Activated CD8-positive, alpha-beta memory T cell treated with anti-CD3 and anti-CD28 coated beads, Interleukin-2, amount 50 U/mL, for 24 hours (primary cell): ENCODE results near the gene AHR.
"Not testable (repeated sequence)": the region's sequence is repeated elsewhere in the genome, so short reads cannot be mapped to it uniquely, and the experiment has no call there.

ENCODE experiments used
- DNase-seq: peaks from one replicate; pipeline ENCODE4 v3.0.0-alpha.2; 2020; ENCODE audit errors: extremely low read depth

The AHR gene

DNA sequence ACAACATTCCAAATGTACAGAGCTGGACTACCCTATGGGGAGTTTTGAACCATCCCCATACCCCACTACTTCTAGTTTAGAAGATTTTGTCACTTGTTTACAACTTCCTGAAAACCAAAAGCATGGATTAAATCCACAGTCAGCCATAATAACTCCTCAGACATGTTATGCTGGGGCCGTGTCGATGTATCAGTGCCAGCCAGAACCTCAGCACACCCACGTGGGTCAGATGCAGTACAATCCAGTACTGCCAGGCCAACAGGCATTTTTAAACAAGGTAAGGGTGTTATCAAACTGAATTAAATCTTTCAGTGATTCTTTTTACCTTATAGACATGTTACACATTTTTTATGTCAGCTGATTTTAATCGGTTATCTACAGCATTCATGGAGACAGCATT is 41.5 kb downstream of the AHR start:
- no peak for DNase-seq

DNA sequence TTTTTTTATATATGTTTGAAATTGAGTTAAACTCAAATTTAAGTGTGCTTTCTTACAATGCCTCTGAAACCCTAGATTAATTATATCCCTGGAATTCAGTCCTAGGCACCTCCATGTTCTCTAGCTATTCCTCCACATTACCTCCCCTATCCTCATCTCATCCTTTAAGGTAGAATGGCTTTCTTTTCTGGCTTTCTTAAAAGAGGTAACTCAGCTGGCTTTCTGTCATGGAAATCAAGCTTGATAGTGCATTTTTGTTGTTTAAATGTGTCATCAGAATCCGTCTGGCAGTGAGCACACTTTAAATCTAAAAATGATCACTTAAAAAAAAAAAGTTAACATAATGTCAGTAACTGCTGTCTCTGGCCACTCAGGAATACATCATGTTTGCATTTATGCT is 42.2 kb downstream of the AHR start:
- no peak for DNase-seq

DNA sequence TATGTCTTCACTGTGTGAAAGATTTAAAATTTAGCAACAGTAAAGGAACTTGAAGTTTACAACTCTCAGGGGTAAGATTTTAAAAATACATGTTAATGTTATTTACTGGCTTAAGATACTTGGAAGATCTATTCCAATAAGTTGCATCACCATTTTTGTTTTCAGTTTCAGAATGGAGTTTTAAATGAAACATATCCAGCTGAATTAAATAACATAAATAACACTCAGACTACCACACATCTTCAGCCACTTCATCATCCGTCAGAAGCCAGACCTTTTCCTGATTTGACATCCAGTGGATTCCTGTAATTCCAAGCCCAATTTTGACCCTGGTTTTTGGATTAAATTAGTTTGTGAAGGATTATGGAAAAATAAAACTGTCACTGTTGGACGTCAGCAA is 44.3 kb downstream of the AHR start:
- DNase-seq, result no peak

DNA sequence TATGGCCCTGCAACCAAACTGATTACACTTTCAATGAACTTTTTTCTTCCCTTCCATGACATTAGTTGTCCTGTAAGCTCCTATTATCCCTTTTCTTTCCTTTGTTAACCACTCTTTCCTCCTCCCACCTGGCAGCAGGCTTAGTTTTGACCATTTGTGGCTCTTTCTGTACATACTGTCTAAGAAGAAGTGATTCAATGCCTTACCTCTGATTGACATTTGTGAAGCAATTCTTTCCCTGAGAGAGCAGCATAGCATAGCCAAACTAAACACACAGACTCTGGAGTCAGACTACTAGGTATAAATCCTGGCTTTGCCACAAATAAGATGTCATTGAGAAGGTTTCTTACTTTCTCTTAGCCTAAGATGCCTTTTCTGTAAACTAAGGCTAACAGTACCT is 48.9 kb downstream of the AHR start:
- no peak for DNase-seq

DNA sequence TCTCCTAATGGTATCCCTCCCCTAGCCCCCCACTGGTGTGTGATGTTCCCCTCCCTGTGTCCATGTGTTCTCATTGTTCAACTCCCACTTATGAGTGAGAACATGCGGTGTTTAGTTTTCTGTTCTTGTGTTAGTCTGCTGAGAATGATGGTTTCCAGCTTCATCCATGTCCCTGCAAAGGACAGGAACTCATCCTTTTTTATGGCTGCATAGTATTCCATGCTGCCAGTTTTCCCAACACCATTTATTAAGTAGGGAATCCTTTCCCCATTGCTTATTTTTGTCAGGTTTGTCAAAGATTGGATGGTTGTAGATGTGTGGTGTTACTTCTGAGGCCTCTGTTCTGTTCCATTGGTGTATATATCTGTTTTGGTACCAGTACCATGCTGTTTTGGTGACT is 50.5 kb downstream of the AHR start:
- not testable (repeated sequence) for DNase-seq

DNA sequence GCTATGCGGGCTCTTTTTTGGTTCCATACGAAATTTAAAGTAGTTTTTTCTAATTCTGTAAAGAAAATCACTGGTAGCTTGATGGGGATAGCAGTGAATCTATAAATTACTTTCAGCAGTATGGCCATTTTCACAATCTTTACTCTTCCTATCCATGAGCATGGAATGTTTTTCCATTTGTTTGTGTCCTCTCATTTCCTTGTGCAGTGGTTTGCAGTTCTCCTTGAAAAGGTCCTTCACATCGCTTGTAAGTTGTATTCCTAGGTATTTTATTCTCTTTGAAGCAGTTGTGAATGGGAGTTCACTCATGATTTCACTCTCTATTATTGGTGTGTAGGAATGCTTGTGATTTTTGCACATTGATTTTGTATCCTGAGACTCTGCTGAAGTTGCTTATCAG is 51.9 kb downstream of the AHR start:
- DNase-seq, result not testable (repeated sequence)

DNA sequence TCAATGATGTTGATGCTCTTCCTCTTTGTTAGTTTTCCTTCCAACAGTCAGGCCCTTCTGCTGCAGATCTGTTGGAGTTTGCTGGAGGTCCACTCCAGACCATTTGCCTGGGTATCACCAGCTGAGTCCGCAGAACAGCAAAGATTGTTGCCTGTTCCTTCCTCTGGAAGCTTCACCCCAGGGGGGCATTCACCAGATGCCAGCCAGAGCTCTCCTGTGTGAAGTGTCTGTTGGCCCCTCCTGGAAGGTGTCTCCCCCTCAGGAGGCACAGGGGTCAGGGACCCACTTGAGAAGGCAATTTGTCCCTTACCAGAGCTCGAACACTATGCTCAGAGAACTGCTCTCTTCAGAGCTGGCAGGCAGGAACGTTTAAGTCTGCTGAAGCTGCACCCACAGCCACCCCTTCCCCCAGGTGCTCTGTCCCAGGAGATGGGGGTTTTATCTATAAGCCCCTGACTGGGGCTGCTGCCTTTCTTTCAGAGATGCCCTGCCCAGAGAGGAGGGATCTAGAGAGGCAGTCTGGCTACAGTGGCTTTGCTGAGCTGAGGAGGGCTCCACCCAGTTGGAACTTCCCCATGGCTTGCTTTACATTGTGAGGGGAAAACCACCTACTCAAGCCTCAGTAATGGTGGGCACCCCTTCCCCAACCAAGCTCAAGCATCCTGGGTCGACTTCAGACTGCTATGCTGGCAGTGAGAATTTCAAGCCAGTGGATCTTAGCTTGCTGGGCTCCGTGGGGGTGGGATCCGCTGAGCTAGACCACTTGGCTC is 55.4 kb downstream of the AHR start:
- not testable (repeated sequence) for DNase-seq

DNA sequence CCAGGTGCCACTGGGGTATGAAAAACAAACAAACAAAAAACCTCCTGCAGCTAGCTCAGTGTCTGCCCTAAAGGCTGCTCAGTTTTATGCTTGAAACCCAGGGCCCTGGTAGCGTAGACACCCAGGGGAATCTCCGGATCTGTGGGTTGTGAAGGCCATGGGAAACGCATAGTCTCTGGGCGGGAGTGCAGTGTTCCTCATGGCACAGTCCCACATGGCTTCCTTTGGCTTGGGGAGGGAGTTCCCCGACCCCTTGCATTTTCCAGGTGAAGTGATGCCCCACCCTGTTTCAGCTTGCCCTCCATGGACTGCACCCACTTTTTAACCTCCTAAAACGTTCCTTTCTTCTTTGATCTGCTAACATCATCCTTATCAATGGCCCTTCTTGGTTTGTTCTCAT is 56.0 kb downstream of the AHR start:
- DNase-seq, result no peak

DNA sequence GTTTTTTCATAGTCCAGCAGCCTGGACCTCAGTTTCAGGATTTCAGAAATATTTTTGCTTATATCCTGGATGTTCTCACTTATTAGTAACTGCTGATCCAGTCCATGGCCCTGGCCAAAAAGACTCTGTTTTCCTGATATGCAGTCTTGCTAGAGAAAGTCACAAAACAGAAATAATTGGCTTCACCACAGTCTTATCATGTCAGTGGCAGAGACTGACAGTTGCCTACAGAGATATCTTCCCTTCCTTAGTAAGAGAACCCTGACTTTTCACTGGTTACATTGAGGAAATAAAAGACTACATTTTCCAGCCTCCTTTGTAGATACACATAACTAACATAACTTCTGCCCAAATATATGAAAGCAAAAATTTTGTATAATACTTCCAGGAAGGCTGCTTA is 56.6 kb downstream of the AHR start:
- no peak for DNase-seq

DNA sequence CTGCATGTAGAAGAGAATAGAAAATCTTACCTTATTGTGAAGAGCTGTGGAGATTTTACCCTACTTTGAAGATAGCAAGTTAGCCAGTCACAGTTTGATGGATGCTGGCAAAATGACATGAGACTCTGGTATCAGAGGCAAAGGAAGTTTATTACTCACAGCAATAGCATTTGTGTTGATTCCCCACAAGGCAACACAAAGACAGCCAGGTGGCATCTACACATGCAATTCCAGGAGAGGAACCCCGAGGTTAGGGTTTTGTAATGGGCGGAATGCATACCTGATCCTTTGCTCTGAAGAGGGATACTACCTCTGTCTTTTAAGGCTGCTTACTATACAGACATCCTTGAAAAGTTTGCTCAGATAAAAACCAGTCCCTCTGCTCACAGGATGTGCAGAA is 59.5 kb downstream of the AHR start:
- no peak for DNase-seq

DNA sequence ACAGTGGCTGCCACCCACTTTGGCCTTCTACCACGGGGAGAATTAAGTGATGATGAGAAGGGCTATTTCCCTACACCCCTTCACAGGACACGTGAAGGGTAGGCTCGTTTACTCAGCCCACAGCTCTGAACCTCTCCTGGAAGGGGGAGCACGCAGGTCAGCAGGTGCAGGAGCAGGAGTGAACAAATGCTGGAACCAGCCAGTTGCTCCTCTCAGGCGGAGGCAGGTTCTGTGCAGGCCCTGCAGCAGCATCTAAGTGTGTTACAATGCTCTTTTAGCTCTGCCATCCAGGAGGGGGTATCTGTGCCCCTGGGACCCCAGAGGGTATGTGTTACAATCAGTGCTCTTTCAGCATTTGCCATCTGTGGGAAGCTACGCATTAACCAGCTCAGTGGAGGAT is 61.2 kb downstream of the AHR start:
- no peak for DNase-seq

DNA sequence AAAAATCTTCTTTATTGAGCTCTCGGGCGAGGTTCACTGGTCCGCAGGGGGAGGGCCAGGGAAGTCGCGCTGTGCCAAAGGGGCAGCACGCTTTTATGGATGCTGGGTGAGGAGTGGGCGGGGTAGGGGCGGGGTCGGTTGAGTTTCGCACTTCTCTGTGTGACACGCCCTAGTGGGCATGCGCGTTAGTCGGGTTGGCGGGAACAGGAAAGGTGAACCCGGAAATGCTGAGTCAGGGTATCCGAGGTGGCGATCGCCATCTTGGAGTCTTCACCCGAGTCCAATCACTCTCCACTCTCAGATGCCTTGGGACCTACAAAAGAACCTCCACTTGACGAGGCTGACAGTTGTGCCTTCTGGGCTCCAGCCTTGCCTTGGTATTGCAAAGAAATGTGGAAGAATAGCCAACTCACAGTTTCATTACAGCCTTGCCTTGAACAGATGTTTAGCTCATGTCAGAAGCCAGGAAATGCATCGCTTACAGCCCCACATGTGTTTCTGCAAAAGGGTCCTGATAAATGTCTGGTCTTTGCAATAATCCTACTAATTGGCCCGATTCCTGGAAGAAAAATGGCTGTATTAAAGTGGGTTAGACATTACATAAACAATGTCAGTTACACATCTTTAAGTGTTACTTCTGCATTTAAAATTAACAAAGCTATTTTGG is 64.1 kb downstream of the AHR start:
- DNase-seq, result no peak

DNA sequence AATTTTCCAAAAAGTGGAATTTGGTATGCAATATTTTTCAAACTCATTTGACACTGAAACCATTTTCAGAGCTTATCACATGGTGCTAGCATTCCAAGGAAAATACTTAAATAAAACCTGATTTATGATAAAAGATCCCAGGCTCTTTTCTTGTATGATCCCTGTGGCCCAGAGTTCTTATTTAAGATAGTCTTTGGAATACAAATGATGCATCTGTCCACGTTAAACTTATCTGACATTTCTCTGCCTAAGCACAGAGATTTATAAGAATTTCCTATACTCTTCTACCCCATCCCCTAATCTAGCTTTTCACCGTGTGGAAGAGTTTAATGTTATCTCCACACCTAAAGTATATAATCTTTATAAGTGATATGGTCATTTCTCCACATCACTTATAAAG is 66.2 kb downstream of the AHR start:
- no peak for DNase-seq

DNA sequence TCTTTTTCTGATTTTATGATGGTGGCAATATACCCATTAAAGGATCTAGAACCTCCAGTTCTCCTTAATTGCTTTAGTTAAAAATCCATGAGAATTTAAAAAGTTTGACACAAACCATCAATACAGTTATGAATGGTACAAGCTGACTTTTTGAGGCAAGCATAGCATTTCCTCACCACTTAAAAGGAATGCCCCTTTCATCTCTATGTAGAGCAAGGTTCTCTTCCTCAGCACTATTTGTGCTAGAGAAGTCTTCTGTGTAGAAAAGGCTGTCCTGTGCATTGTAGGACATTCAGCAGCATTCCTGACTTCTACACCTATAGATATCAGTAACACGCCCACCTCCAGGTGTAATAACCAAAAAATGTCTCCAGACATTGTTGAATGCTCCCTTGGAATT is 67.3 kb downstream of the AHR start:
- DNase-seq, result no peak

DNA sequence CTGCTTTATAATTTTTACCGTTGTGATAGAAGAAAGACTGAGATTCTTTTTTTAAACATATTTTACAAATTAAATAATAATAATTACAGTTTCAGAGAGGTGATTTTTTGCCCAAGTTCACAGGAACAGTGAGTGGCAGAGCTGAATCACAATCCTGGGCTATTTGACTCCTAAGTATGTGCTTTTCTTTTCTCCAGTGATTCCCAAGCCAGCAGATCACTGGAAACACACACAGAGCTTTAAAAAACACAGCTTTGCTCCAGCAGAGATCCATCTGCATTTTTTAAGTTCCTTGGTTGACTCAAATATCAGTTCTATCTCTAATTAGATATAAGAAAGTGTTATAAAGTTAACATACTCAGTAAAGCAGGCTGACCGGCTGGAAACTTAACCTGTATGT is 69.0 kb downstream of the AHR start:
- no peak for DNase-seq

DNA sequence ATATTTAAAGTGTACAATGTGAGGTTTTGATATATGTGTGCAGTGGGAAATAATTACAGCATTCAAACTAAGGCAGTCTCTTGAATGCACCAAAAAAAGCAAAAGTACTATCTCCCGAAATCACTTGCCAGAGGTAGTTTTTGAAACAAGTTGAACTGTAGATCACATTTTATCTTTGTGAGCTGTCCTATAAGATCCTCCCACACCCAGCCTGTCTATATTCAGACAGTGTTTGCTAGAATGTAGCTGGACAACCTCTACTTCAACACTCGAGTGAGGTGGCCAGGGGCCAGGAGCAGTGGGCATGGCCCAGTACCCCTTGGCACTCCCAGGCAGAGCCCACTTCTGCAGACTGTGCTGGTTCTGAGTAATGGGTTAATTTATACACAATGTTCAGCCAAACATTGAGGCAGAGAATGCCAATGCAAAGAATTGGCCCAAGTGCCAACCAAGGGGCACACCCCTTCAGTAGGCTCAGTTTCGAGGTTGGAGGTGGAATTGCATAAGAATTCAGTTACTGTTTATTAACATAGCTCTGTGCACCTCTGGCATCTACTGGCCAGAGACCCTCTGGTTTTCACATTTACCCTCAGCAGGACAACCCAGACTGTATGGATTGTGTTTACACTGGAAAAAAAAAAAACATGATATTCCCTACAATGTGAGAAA is 70.5 kb downstream of the AHR start:
- no peak for DNase-seq

DNA sequence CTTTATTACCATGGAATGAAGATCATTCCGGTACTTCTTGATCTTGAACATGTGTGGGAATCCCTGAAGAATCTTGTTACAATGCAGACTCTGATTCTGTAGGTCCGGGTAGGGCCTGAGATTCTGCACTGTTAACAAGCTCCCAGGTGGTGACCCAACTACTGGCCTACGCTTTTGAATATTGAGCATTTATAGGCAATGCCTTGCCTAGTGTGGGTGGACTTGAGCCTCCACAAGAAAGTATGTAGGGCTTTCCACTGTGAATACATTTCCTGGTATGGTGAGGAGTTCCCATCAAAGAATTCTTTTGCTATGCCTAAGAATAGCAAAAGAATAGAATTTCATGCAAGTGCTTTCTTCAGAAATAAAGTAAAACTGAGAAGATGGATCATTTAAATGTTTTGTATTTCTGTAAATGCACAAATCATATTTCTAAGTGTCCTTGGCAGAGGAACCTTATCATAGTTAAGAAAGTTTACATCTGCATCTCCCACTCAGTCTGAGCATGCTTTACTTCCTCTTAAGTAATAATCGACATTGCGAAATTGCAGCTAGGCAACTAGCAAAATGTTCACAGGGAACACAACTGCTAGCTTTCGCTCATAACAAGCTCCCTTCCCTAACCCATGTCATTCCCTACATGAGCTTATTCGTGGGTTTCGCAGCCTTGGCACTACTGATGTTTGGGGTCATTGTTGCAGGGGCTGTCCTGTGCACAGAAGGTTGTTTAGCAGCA is 71.4 kb downstream of the AHR start:
- DNase-seq, result no peak

DNA sequence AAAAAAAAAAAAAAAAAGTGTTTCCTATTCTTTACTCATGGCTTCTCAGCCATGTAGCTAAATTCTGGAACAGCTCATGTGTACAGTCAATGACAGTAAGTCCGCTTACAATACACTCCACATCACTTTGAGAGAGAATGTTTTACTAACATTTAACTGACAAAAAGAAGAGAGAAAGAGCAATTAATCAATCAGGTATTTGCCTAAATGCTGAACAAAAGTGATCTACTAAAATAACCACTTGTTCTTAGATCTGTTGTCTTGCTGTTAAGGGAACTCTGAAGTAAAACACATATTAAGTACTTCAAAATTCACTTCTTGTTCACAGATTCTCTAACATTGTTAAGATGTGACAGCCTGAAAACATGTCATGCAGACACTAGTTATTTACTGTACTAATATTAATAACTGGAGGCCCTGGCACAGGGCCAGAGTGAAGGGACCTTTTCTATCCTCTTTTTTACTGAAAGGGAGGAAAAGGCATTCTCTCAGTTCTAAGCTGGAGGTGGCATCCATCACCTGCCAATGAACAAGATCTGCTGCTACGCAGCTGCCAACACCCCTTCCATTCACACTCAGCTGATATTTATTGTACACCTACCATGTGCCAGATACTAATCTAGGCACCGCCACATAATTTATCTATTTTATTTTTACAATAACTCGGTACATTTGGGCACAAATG is 72.6 kb downstream of the AHR start:
- no peak for DNase-seq

DNA sequence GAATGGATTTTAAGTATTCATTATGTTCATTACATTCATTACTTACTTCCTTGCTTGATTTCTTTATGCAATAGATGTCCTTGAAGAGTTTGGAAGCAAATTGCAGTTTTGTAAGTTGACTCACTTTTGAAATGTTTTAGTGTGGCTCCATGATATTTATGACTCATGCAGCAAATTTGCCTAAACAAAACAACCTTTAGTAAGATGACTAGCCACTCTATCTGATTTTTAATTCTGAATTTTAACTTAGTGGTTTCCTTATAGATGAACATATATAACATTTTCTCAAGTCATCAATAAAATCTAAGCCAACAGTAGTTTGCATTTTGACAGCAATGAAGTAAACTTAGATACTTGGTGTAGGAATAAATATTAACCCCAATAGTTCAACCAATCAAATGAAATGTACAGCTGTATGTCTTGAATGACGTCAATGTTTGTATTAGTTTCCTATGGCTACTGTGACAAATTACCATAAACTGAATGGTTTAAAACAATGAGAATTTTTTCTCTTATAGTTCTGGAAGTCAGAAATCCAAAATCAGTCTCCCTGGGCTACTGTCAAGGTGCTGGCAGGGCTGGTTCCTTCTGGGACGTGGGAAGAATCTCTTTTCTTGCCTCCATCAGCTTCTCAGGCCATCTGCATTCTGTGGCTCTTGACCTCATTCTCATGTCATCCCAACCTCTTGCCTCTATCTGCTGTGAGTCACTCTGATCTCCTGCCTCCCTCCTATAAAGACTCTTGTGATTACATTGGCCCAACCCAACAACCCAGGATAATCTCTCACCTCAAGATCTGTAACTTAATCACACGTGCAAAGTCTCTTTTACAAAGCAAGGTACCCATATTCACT is 73.4 kb downstream of the AHR start:
- no peak for DNase-seq

DNA sequence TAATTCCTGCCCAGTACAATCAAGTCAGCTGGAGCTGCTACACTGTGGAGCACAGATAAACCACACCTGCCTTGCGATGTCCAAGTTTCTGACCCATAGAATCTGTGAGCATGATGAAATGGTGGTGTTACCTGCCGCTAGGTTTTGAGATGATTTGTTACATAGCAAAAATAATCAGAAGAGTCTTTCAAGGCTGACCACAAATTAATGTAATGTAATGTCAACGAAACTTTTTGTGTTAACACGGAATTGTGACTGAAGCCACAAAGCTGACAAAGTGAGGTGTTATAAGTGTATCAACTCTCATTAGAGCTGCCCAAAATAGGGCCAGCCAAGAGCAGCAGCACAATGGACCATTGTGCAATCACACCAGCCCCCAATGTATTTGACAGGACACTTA is 75.7 kb downstream of the AHR start:
- DNase-seq, result no peak

DNA sequence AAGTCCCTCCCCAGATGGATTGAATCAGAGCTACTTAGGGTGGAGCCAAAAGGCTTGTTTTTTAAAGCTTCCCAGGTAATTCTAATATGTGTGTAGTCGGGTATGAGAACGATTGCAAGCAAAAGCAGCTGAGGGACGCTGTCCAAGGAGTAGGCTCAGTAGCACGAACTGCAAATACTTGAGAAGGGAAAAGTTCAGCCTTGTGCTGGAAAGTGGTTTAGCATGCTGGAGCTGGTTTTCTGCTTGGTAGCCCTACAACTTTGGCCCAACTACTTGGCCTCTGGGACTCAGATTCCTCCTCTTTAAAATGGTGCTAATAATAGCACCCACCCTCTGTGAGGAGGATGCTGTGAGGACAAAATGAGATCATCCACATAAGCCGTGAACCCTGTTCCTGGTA is 76.2 kb downstream of the AHR start:
- no peak for DNase-seq
